SK-N-SH (cell line): ENCODE measurements around the gene DQX1. TPM values are rescaled to one million over a fixed set of nuclear protein-coding genes. Genes with fewer than 3 reads are reported as not detected.

Experiments
- CTCF ChIA-PET: fragments of 300-600, 350-600 bp; formaldehyde crosslinking; extraction: SDS; loops from one replicate; lab custom pipeline; 2021; lab: Yijun Ruan, JAX
- POLR2A ChIA-PET: fragments of 350-600 bp; sonication (Branson Sonifier 250); formaldehyde crosslinking; extraction: SDS; loops from one replicate; lab custom pipeline; 2020; ENCODE audit warnings: antibody characterized with exemption, inconsistent platforms; lab: Yijun Ruan, JAX
- DNase-seq: peaks from one replicate; pipeline ENCODE4 v3.0.0; 2012
- H2AFZ ChIP-seq: fragments of 200-600 bp; sonication (generic); 2 replicates; pipeline ENCODE4 v1.8.1; 2016; ENCODE audit warnings: antibody characterized with exemption, mild to moderate bottlenecking, low read depth
- H3F3A ChIP-seq: fragments of 200-600 bp; sonication (generic); replicated peaks from 2 replicates; pipeline ENCODE3; 2016; ENCODE audit warnings: antibody characterized with exemption, mild to moderate bottlenecking; ENCODE audit not compliant: insufficient read depth
- H3K27ac ChIP-seq, 2 experiments: fragments of 200-500 bp in 1 of 2; fragments of 200-600 bp in 1 of 2; sonication (Bioruptor generic) in 1 of 2; sonication (generic), shearing (Covaris generic) in 1 of 2; 2 replicates each; pipeline versions ENCODE4 v1.5.1 to v1.6.1; 2014 to 2016; ENCODE audit warnings: low read depth in 2 of 2, inconsistent platforms in 1 of 2, low read length in 1 of 2, mild to moderate bottlenecking in 1 of 2, mixed read lengths in 1 of 2
- H3K27me3 ChIP-seq: fragments of 200-600 bp; sonication (generic), shearing (Covaris generic); 2 replicates; pipeline ENCODE4 v1.6.1; 2016; ENCODE audit warnings: mixed run types; ENCODE audit not compliant: insufficient read depth
- H3K36me3 ChIP-seq, 2 experiments: fragments of 200-500 bp in 1 of 2; fragments of 200-600 bp in 1 of 2; sonication (Bioruptor generic) in 1 of 2; sonication (generic) in 1 of 2; replicated peaks in 1 of 2; 2 replicates each; pipeline versions ENCODE3 to v1.5.1; 2014 to 2016; ENCODE audit warnings: low read length in 1 of 2, mild to moderate bottlenecking in 1 of 2; ENCODE audit not compliant: insufficient read depth in 2 of 2, control insufficient read depth in 1 of 2
- H3K4me1 ChIP-seq, 2 experiments: fragments of 200-500 bp in 1 of 2; fragments of 200-600 bp in 1 of 2; sonication (Bioruptor generic) in 1 of 2; sonication (generic), shearing (Covaris generic) in 1 of 2; 2 replicates each; pipeline versions ENCODE4 v1.5.1 to v1.6.1; 2014 to 2016; ENCODE audit warnings: low read depth in 1 of 2, low read length in 1 of 2, mixed run types in 1 of 2; ENCODE audit not compliant: insufficient read depth in 2 of 2, control insufficient read depth in 1 of 2
- H3K4me2 ChIP-seq: fragments of 200-600 bp; sonication (generic), shearing (Covaris generic); 2 replicates; pipeline ENCODE4 v1.6.1; 2017; ENCODE audit warnings: mixed run types
- H3K4me3 ChIP-seq, 2 experiments: fragments of 200-500 bp in 1 of 2; fragments of 200-600 bp in 1 of 2; sonication (Bioruptor generic) in 1 of 2; sonication (generic), shearing (Covaris generic) in 1 of 2; 2 replicates each; pipeline versions ENCODE4 v1.5.1 to v1.8.1; 2014 to 2016; ENCODE audit warnings: low read depth in 2 of 2, inconsistent platforms in 1 of 2, low read length in 1 of 2, mild to moderate bottlenecking in 1 of 2, mixed read lengths in 1 of 2, moderate library complexity in 1 of 2
- H3K79me2 ChIP-seq: fragments of 200-600 bp; sonication (generic); 2 replicates; pipeline ENCODE4 v1.8.1; 2017; ENCODE audit warnings: mild to moderate bottlenecking; ENCODE audit not compliant: insufficient read depth
- H3K9ac ChIP-seq: fragments of 200-600 bp; sonication (generic); 2 replicates; pipeline ENCODE4 v1.6.1; 2017; ENCODE audit warnings: mixed run types
- H3K9me2 ChIP-seq: fragments of 200-600 bp; sonication (generic); 2 replicates; pipeline ENCODE4 v1.6.1; 2017; ENCODE audit warnings: mixed run types
- H3K9me3 ChIP-seq: fragments of 200-600 bp; sonication (generic); 2 replicates; pipeline ENCODE4 v1.6.1; 2017; ENCODE audit warnings: mixed run types, mild to moderate bottlenecking, moderate library complexity
- H4K20me1 ChIP-seq: fragments of 200-600 bp; sonication (generic); 2 replicates; pipeline ENCODE4 v1.6.1; 2017; ENCODE audit warnings: mild to moderate bottlenecking, mixed run types; ENCODE audit not compliant: insufficient read depth
- EP300 ChIP-seq, 2 experiments: IDR thresholded peaks; 2 replicates each; pipeline versions ENCODE4 v1.4.0 to v1.6.1; 2012; ENCODE audit warnings: borderline replicate concordance in 1 of 2, low read depth in 1 of 2, low read length in 1 of 2
- FOSL2 ChIP-seq: IDR thresholded peaks from 2 replicates; pipeline ENCODE4 v1.4.0; 2012; ENCODE audit warnings: low read depth, mild to moderate bottlenecking, moderate library complexity, borderline replicate concordance
- FOXJ3 ChIP-seq: sonication (generic); formaldehyde crosslinking; IDR thresholded peaks from 2 replicates; pipeline ENCODE4 v1.5.1; 2020; ENCODE audit warnings: mild to moderate bottlenecking, missing genetic modification reagents
- FOXM1 ChIP-seq: IDR thresholded peaks from 2 replicates; pipeline ENCODE4 v1.4.0; 2012; ENCODE audit warnings: low read depth, mild to moderate bottlenecking
- JUND ChIP-seq: IDR thresholded peaks from 2 replicates; pipeline ENCODE4 v1.4.0; 2012
- MEF2A ChIP-seq: IDR thresholded peaks from 2 replicates; pipeline ENCODE4 v1.4.0; 2012; ENCODE audit warnings: low read depth, borderline replicate concordance
- NFIC ChIP-seq: IDR thresholded peaks from 2 replicates; pipeline ENCODE4 v1.4.0; 2012; ENCODE audit warnings: borderline replicate concordance
- NRF1 ChIP-seq: IDR thresholded peaks from 2 replicates; pipeline ENCODE4 v1.6.1; 2012; ENCODE audit warnings: low read depth, mild to moderate bottlenecking, low read length
- POLR2AphosphoS5 ChIP-seq: IDR thresholded peaks from 2 replicates; pipeline ENCODE4 v1.6.1; 2012; ENCODE audit warnings: low read depth, low read length
- RAD21 ChIP-seq: IDR thresholded peaks from 2 replicates; pipeline ENCODE4 v1.6.1; 2012; ENCODE audit warnings: mild to moderate bottlenecking, low read length
- RXRA ChIP-seq: IDR thresholded peaks from 2 replicates; pipeline ENCODE4 v1.4.0; 2012; ENCODE audit warnings: low read depth, mild to moderate bottlenecking, borderline replicate concordance
- SIN3A ChIP-seq: IDR thresholded peaks from 2 replicates; pipeline ENCODE4 v1.6.1; 2012; ENCODE audit warnings: low read depth, mild to moderate bottlenecking, low read length, moderate library complexity, borderline replicate concordance
- SMC3 ChIP-seq: IDR thresholded peaks from 2 replicates; pipeline ENCODE4 v1.6.1; 2012; ENCODE audit warnings: low read depth, low read length, improper control_type of control experiment
- TAF1 ChIP-seq: IDR thresholded peaks from 2 replicates; pipeline ENCODE4 v1.6.1; 2012; ENCODE audit warnings: low read depth, mild to moderate bottlenecking, low read length, moderate library complexity, borderline replicate concordance
- WGBS: methylation state at CpG from one replicate; pipeline ENCODE4 v1.1.6; 2017; ENCODE audit warnings: low lambda C conversion rate; 5-methylcytosine and 5-hydroxymethylcytosine counted together
- polyA plus RNA-seq, 3 experiments: library from polyadenylated mRNA; depleted of rRNA; stranded (reverse); fragments of >200 nt; gene quantifications; 2 replicates each; pipeline ENCODE4 v1.2.3, GENCODE V29; 2012
- TF ChIP-seq, protein P1 (sequence below): fragments of 150-350 bp; IDR thresholded peaks from 2 replicates; pipeline ENCODE4 v1.6.1; 2016; ENCODE audit warnings: mild to moderate bottlenecking, low read depth, low read length
- TF ChIP-seq, protein P2 (sequence below): IDR thresholded peaks from 2 replicates; pipeline ENCODE4; 2012

DQX1 gene
- polyA plus RNA-seq, 1 of the 3 experiments (the other 2 are of a cell fraction): 1.6 TPM

DNA sequence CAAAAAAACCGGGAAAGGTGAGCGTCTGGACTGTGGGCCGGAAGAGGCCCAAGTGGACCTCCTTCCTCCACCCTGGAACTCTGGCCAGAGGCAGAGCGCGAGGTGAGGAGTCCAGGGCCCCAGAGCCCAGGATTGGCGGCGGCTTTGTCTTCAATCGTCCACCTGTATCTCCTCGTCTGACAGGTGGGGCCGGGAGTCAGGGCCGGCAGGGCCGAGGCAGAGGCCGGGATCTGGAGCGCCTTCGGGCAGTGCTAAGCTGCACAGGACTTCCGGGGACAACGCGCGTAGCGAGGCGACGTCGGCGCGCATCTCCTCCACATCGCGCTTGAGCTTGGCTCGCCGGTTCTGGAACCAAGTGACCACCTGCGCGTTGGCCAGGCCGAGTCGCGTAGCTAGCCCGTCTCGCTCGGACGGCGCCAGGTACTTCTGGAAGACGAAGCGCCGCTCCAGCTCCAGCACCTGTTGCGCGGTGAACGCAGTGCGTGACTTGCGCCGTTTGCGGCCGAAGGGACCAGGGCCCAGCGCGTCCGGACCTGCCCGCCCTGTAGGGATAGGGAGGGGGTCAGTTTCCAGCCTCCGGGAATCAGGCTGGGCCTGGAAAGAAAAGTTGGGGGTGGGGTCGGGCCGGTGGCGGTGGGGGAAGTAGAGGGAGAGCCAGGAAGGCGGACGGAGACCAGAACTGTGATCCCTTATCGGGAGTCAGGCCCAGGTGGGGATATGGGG lies 28.1 kb downstream of the DQX1 start:
- Histone ChIP-seq H3F3A (peaks cover 3% of the 10 kb centered on the region), H3K27me3 (no peaks in the 10 kb centered on the region), H4K20me1 (no peaks in the 10 kb centered on the region), H3K79me2 (no peaks in the 10 kb centered on the region), H2AFZ (no peak overlapping the region), H3K4me3 (no peak overlapping the region), H3K4me1 (peaks cover 0 to 22% of the 10 kb centered on the region in 2 experiments; a peak in 1 of 4 replicates), H3K9ac (no peak overlapping the region)
- WGBS: 71% methylated on average over 53 of the region's 61 CpGs
- DNase-seq: peak; percentile 35
- POLR2A ChIA-PET: no interaction called here
- 0 out of 2 replicates have a peak, but pooled peaks have one; percentile 18 for TF ChIP-seq POLR2AphosphoS5
- no peak for TF ChIP-seq FOXM1
- TF ChIP-seq, all 33 proteins: peak for 1
- Histone ChIP-seq H3K27ac (no peak overlapping the region), H3K36me3 (peaks cover 0 to 15% of the 10 kb centered on the region in 2 experiments), H3K4me2 (no peak overlapping the region), H3K9me3 (no peaks in the 10 kb centered on the region), H3K9me2 (no peaks in the 10 kb centered on the region)
- CTCF ChIA-PET: interaction anchor here (2.8 to 4.6 kb wide), 3 partner anchors 9 to 89 kb away, joined by 12 to 32 read pairs (median 19); partner anchors contain the start of genes CCDC142, PCGF1 and TTC31

DNA sequence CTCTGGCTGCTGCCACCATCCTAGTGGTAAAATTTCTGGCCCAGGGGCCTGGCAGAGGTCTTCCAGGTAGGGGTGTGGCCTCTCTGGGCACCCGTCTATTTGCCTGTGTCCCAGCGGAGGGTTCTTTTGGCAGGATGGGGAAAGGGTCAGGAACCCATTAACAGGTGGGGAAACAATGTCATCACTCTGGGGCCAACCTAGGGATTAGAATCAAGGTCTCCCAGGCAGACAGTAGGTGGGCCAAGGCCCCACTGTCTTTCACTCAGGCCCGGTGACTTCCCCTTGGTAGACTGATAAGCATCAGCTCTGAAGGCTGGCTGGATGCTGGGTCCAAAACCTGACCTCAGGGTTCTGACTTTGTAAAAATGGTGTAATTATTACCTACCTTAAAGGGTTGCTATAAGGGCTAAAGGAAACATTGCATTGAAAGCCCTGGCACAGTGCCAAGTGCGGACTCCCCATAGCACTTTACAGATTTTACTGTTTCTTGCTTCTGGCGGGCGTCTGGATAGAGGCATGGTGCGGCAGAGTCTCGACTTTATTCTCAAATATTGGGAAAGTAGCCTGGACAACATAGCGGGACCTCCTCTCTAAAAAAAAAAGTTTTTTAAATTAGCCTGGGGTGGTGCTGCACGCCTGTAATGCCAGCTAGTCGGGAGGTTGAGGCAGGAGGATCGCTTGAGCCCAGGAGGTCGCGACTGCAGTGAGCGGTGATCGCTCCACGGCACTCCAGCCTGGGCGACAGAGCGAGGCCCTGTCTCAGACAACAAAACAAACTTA lies 28.8 kb downstream of the DQX1 start:
- no peaks in the 10 kb centered on the region for H3K9me2 ChIP-seq
- no peak overlapping the region for H2AFZ ChIP-seq
- H3F3A ChIP-seq: peaks cover 3% of the 10 kb centered on the region
- no peak overlapping the region for H3K4me2 ChIP-seq
- no peak overlapping the region for H3K27ac ChIP-seq
- TF ChIP-seq NFIC (peak; percentile 68), TAF1 (no peak)
- peaks cover 0 to 23% of the 10 kb centered on the region in 2 experiments for H3K36me3 ChIP-seq
- no peaks in the 10 kb centered on the region for H3K9me3 ChIP-seq
- POLR2A ChIA-PET: interaction anchor here (0.6 kb wide), 1 partner anchor 14 kb away, joined by 3 read pairs; the partner anchor contains the start of genes CCDC142 and TTC31
- WGBS: 87% methylated on average over 17 of the region's 19 CpGs
- H4K20me1 ChIP-seq: no peaks in the 10 kb centered on the region
- CTCF ChIA-PET: interaction anchor here (2.8 to 4.6 kb wide), 2 partner anchors 10 to 15 kb away, joined by 12 to 32 read pairs; partner anchors contain the start of genes CCDC142, PCGF1 and TTC31
- H3K9ac ChIP-seq: no peak overlapping the region
- H3K4me1 ChIP-seq: peaks cover 0 to 22% of the 10 kb centered on the region in 2 experiments; a peak in 1 of 4 replicates
- no peak overlapping the region for H3K4me3 ChIP-seq
- H3K79me2 ChIP-seq: no peaks in the 10 kb centered on the region
- no peaks in the 10 kb centered on the region for H3K27me3 ChIP-seq
- no peak for DNase-seq

DNA sequence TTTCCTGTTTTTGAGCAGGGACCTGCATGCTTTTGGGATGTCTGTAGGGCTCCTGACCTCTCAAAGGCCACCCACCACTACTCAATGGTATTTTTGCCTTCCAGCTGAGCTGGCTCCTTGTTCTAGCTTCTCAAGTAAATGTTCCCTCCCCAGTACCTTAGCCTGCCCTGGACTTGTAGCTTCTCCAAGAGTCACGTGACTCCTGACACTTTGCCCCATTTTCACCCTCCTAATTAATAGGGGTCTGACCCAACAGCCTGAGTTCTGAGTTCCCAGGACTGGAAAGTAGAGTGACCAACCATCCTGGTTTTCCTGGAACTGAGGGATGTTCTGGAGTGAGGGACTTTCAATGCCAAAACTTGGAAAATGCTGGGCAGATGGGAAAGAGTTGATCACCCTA lies 30.6 kb downstream of the DQX1 start:
- H3K9ac ChIP-seq: no peak overlapping the region
- no peaks in the 10 kb centered on the region for H3K27me3 ChIP-seq
- no peaks in the 10 kb centered on the region for H3K9me2 ChIP-seq
- ChIA-PET POLR2A (no interaction called here), CTCF (interaction anchor here (2.8 to 4.6 kb wide), 2 partner anchors 11 to 13 kb away, joined by 12 to 32 read pairs; partner anchors contain the start of genes CCDC142, PCGF1 and TTC31)
- WGBS: 100% methylated on average over 1 of the region's 1 CpG
- H4K20me1 ChIP-seq: no peaks in the 10 kb centered on the region
- H3K4me3 ChIP-seq: no peak overlapping the region
- DNase-seq: no peak
- H3K4me1 ChIP-seq: peaks cover 0 to 5% of the 10 kb centered on the region in 2 experiments; a peak in 1 of 4 replicates
- peaks cover 3% of the 10 kb centered on the region for H3F3A ChIP-seq
- no peak overlapping the region for H3K4me2 ChIP-seq
- no peaks in the 10 kb centered on the region for H3K9me3 ChIP-seq
- peaks cover 0 to 40% of the 10 kb centered on the region in 2 experiments for H3K36me3 ChIP-seq
- H3K27ac ChIP-seq: no peak overlapping the region
- no peaks in the 10 kb centered on the region for H3K79me2 ChIP-seq
- H2AFZ ChIP-seq: no peak overlapping the region
- no peak for TF ChIP-seq FOXJ3 (CRISPR knock-in tag)
- no peak for TF ChIP-seq EP300 (IDR thresholded peaks at IDR 0.05; ENCODE audit: borderline replicate concordance in 1 of 2, low read depth in 1 of 2, low read length in 1 of 2)
- no peak for TF ChIP-seq TAF1
- no peak for TF ChIP-seq JUND
- no peak for TF ChIP-seq RAD21
- no peak for TF ChIP-seq RXRA
- TF ChIP-seq, protein P1, sequence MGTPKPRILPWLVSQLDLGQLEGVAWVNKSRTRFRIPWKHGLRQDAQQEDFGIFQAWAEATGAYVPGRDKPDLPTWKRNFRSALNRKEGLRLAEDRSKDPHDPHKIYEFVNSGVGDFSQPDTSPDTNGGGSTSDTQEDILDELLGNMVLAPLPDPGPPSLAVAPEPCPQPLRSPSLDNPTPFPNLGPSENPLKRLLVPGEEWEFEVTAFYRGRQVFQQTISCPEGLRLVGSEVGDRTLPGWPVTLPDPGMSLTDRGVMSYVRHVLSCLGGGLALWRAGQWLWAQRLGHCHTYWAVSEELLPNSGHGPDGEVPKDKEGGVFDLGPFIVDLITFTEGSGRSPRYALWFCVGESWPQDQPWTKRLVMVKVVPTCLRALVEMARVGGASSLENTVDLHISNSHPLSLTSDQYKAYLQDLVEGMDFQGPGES: no peak
- no peak for TF ChIP-seq NRF1
- TF ChIP-seq SMC3: no peak
- no peak for TF ChIP-seq SIN3A
- TF ChIP-seq FOSL2: no peak
- TF ChIP-seq, protein P2, sequence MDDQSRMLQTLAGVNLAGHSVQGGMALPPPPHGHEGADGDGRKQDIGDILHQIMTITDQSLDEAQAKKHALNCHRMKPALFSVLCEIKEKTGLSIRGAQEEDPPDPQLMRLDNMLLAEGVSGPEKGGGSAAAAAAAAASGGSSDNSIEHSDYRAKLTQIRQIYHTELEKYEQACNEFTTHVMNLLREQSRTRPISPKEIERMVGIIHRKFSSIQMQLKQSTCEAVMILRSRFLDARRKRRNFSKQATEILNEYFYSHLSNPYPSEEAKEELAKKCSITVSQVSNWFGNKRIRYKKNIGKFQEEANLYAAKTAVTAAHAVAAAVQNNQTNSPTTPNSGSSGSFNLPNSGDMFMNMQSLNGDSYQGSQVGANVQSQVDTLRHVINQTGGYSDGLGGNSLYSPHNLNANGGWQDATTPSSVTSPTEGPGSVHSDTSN: no peak
- TF ChIP-seq MEF2A: no peak
